ENCODE data around the gene PAK5. TPM values are rescaled to one million over a fixed set of nuclear protein-coding genes. Genes with fewer than 3 reads are reported as not detected.

The PAK5 gene
- total RNA-seq, 4 donors from 2014 or later = not detected

DNA sequence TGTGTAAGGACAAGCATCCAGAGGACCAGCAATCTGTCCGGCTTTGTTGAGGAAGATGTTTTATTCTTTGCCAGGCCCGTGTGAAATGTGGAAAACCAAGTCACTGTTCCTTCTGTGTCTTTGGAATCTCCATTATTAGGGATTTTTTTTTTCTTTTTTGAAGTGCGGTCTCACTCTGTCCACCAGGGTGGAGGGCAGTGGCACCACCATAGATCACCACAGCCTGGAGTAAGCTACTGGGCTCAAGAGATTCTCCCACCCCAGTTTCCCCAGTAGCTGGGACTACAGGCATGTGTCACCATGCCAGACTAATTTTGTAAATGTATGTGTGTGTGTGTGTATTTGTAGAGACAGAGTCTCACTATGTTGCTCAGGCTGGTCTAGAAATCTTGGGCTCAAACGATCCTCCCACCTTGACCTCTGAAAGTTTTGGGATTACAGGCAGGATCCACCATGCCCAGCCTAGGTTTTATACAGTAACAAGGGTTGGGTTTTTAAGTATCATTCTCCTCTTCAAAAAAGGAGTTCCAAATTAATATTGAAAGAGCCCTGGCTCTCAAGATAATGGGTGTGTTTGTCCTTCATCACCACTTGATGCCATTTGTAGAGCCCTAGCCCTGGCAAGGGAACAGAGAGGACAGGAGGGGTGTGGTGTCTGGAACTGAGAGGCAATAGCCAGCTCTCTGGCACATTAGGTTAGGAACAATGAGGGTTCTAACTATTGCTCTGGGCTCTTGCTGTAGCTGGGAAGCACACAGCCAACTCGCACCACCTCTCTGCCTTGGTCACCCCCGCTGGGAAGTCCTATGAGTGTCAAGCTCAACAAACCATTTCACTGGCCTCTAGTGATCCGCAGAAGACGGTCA, 321.3 kb downstream of the PAK5 start:
- Histone ChIP-seq H3K36me3 (no peaks in the 10 kb centered on the region), H3K9me3 (no peaks in the 10 kb centered on the region), H3K27ac (no peak overlapping the region), H3K4me1 (peaks cover 0 to 18% (median 5%) of the 10 kb centered on the region in 4 donors), H3K4me3 (no peak overlapping the region), H3K27me3 (peaks cover 73% of the 10 kb centered on the region)
- no peak for DNase-seq
- TF ChIP-seq EP300 (IDR thresholded peaks at IDR 0.05; ENCODE audit: low read depth) = no peak
- TF ChIP-seq, protein P1, sequence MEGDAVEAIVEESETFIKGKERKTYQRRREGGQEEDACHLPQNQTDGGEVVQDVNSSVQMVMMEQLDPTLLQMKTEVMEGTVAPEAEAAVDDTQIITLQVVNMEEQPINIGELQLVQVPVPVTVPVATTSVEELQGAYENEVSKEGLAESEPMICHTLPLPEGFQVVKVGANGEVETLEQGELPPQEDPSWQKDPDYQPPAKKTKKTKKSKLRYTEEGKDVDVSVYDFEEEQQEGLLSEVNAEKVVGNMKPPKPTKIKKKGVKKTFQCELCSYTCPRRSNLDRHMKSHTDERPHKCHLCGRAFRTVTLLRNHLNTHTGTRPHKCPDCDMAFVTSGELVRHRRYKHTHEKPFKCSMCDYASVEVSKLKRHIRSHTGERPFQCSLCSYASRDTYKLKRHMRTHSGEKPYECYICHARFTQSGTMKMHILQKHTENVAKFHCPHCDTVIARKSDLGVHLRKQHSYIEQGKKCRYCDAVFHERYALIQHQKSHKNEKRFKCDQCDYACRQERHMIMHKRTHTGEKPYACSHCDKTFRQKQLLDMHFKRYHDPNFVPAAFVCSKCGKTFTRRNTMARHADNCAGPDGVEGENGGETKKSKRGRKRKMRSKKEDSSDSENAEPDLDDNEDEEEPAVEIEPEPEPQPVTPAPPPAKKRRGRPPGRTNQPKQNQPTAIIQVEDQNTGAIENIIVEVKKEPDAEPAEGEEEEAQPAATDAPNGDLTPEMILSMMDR (IDR thresholded peaks at IDR 0.05) = no peak
- no peak for TF ChIP-seq POLR2A (IDR thresholded peaks at IDR 0.05)
- TF ChIP-seq POLR2AphosphoS5 (IDR thresholded peaks at IDR 0.05) = no peak
- 35 to 62% methylated on average over 4 to 8 of the region's 8 CpGs for WGBS, 2 donors (ENCODE audit: low coverage in 1 of 2)
- in situ Hi-C loops (cut with MboI; ENCODE audit: low pct_ligation_motif_present in 1 of 4, low pct_unique_long_range_greater_than_20kb in 1 of 4, low sequenced_read_pairs in 3 of 4) (no loop called here), intact Hi-C loops (cut with DNase I; ENCODE audit: low total_unique reads) (no loop called here)

DNA sequence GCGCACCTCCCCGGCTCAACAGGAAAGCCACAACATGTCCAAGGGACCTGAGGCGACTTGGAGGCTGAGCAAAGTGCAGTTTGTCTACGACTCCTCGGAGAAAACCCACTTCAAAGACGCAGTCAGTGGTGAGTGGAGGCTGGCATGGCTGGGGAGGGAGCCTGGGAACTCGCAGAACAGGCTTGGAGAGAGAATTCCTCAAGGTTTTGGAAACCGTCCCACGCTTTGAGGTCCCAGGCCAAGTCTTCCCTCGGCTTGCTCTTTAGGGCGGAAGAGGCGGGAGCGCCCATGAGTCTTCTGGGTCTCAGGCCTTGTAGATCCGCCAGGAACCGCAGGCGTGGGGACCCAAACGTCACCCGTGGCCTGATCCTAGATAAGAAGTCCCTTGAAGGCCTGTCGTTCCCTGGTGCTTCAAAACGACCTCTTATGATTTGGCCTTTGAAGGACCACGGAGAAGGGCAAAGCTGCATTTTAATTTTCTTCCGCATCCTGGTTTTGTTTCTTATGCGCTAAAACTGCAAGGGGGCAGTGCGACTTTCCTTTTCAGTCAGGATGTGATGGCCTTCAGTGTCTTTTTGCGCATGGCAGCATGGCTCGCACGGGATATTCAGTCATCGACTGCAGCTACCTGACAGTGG, 322.5 kb downstream of the PAK5 start:
- peaks cover 85% of the 10 kb centered on the region for H3K27me3 ChIP-seq
- H3K4me3 ChIP-seq = peak overlapping the region in 1 of 4 donors; percentile 26
- H3K9me3 ChIP-seq = no peaks in the 10 kb centered on the region
- DNase-seq = no peak
- 19 to 24% methylated on average over 14 to 26 of the region's 28 CpGs for WGBS, 2 donors (ENCODE audit: low coverage in 1 of 2)
- intact Hi-C loops (cut with DNase I; ENCODE audit: low total_unique reads) (no loop called here), in situ Hi-C loops (cut with MboI; ENCODE audit: low pct_ligation_motif_present in 1 of 4, low pct_unique_long_range_greater_than_20kb in 1 of 4, low sequenced_read_pairs in 3 of 4) (no loop called here)
- no peak for TF ChIP-seq POLR2AphosphoS5 (IDR thresholded peaks at IDR 0.05)
- TF ChIP-seq, protein P1 (IDR thresholded peaks at IDR 0.05) = no peak
- TF ChIP-seq POLR2A (IDR thresholded peaks at IDR 0.05) = no peak
- no peak for TF ChIP-seq EP300 (IDR thresholded peaks at IDR 0.05; ENCODE audit: low read depth)
- peaks cover 0 to 18% (median 5%) of the 10 kb centered on the region in 4 donors for H3K4me1 ChIP-seq
- no peak overlapping the region for H3K27ac ChIP-seq
- no peaks in the 10 kb centered on the region for H3K36me3 ChIP-seq

DNA sequence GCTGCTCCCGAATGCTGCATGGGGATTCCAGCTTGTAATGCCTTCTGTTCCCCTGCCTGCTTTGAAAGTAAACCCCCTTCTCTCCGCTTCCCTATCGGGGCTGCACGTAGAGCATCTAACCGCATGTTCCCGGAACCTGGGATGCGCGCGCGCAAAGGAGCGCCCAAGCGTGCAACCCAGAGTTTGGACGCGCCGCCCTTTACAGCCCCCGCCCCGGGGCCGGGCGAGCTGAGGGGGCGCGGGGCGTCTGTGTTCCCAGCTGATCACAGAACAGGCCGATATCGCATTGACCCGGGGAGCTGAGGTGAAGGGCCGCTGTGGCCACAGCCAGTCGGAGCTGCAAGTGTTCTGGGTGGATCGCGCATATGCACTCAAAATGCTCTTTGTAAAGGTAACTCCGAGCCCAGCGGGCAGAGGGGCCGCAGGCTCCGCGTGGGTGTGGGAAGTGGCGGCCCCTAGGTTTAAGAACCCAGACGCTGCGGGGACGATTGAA, 323.1 kb downstream of the PAK5 start:
- Histone ChIP-seq H3K36me3 (no peaks in the 10 kb centered on the region), H3K9me3 (no peaks in the 10 kb centered on the region), H3K4me1 (peaks cover 0 to 18% (median 5%) of the 10 kb centered on the region in 4 donors), H3K4me3 (peak overlapping the region in 1 of 4 donors; percentile 26), H3K27ac (no peak overlapping the region), H3K27me3 (peaks cover 90% of the 10 kb centered on the region)
- in situ Hi-C loops (cut with MboI; ENCODE audit: low pct_ligation_motif_present in 1 of 4, low pct_unique_long_range_greater_than_20kb in 1 of 4, low sequenced_read_pairs in 3 of 4) (no loop called here), intact Hi-C loops (cut with DNase I; ENCODE audit: low total_unique reads) (no loop called here)
- 6 to 18% methylated on average over 3 to 13 of the region's 38 CpGs for WGBS, 2 donors (ENCODE audit: low coverage in 1 of 2)
- TF ChIP-seq POLR2A (IDR thresholded peaks at IDR 0.05) = no peak
- no peak for TF ChIP-seq EP300 (IDR thresholded peaks at IDR 0.05; ENCODE audit: low read depth)
- TF ChIP-seq, protein P1 (IDR thresholded peaks at IDR 0.05) = no peak
- TF ChIP-seq POLR2AphosphoS5 (IDR thresholded peaks at IDR 0.05) = no peak
- no peak for DNase-seq

DNA sequence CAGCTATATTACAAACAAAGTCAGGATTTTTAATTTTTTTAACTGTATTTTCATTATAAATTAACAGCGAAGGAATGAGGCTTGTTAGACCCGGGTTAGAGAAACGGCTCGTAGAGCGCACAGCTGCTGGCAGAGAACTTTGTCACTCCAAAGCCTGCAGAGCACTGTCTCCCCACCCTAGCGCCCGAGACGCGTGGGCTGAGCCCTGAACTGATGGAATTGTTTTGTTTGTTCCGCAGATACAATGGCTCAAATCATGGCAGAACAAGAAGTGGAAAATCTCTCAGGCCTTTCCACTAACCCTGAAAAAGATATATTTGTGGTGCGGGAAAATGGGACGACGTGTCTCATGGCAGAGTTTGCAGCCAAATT, 323.7 kb downstream of the PAK5 start:
- Histone ChIP-seq H3K4me1 (peaks cover 0 to 18% (median 5%) of the 10 kb centered on the region in 4 donors), H3K9me3 (no peaks in the 10 kb centered on the region), H3K4me3 (peak overlapping the region in 1 of 4 donors; percentile 21), H3K36me3 (no peaks in the 10 kb centered on the region), H3K27ac (no peak overlapping the region), H3K27me3 (peaks cover 96% of the 10 kb centered on the region)
- no peak for DNase-seq
- TF ChIP-seq POLR2A (IDR thresholded peaks at IDR 0.05) = no peak
- TF ChIP-seq POLR2AphosphoS5 (IDR thresholded peaks at IDR 0.05) = no peak
- TF ChIP-seq EP300 (IDR thresholded peaks at IDR 0.05; ENCODE audit: low read depth) = no peak
- TF ChIP-seq, protein P1 (IDR thresholded peaks at IDR 0.05) = no peak
- in situ Hi-C loops (cut with MboI; ENCODE audit: low pct_ligation_motif_present in 1 of 4, low pct_unique_long_range_greater_than_20kb in 1 of 4, low sequenced_read_pairs in 3 of 4) (no loop called here), intact Hi-C loops (cut with DNase I; ENCODE audit: low total_unique reads) (no loop called here)
- WGBS, 2 donors (ENCODE audit: low coverage in 1 of 2) = 17 to 20% methylated on average over 1 to 13 of the region's 13 CpGs
